Smooth muscle cell of the brain vasculature (primary cell): Measurements from ENCODE around the gene PHF5A.

Experiments used
- DNase-seq: peaks from one replicate; pipeline ENCODE4 v3.0.0-alpha.2; 2012; ENCODE audit warnings: low read depth, low spot score

Gene PHF5A

GRCh38 chr22:41468381-41469217 is at the start of gene PHF5A, which contains the start of gene ACO2:
Gene PHF5A (minus strand): TSS chr22:41468692. CDS start chr22:41468653, 39 bp downstream.
Gene ACO2 (plus strand): TSS chr22:41469117. CDS start chr22:41469147, 30 bp downstream.
- peak; percentile 98 for DNase-seq

GRCh38 chr22:41518048-41518347 is 49.5 kb upstream of the PHF5A start:
- no peak for DNase-seq

- peak; percentile 23 for DNase-seq
Measured at GRCh38 chr22:41517172-41518047, 48.9 kb upstream of the PHF5A start.

- no peak for DNase-seq
Measured at GRCh38 chr22:41516462-41516861, 48.0 kb upstream of the PHF5A start.

- DNase-seq: no peak
Measured at GRCh38 chr22:41513391-41513790, 44.9 kb upstream of the PHF5A start.

GRCh38 chr22:41512421-41513194 is 44.1 kb upstream of the PHF5A start:
- DNase-seq: peak; percentile 50

- no peak for DNase-seq
Measured at GRCh38 chr22:41511521-41511968, 43.1 kb upstream of the PHF5A start.

GRCh38 chr22:41508770-41509170 is 40.3 kb upstream of the PHF5A start:
- no peak for DNase-seq

GRCh38 chr22:41507330-41508063 is 39.0 kb upstream of the PHF5A start:
- no peak for DNase-seq

- no peak for DNase-seq
Measured at GRCh38 chr22:41505511-41506220, 37.2 kb upstream of the PHF5A start.

- no peak for DNase-seq
Measured at GRCh38 chr22:41504816-41505215, 36.3 kb upstream of the PHF5A start.

GRCh38 chr22:41504397-41504796 is 35.9 kb upstream of the PHF5A start:
- DNase-seq: no peak

- DNase-seq: no peak
Measured at GRCh38 chr22:41501209-41501608, 32.7 kb upstream of the PHF5A start.

GRCh38 chr22:41500303-41500702 is 31.8 kb upstream of the PHF5A start:
- DNase-seq: no peak

- no peak for DNase-seq
Measured at GRCh38 chr22:41499624-41500280, 31.3 kb upstream of the PHF5A start.

- DNase-seq: no peak
Measured at GRCh38 chr22:41498303-41498835, 29.9 kb upstream of the PHF5A start.

- no peak for DNase-seq
Measured at GRCh38 chr22:41491374-41492100, 23.0 kb upstream of the PHF5A start.

- DNase-seq: no peak
Measured at GRCh38 chr22:41488596-41489385, 20.3 kb upstream of the PHF5A start.
